Hepatocyte (in vitro differentiated cells): ENCODE measurements around the gene RYR3.

ENCODE experiments used
- CTCF ChIP-seq: fragments of 200-600 bp; sonication (generic); IDR thresholded peaks from 2 replicates; pipeline ENCODE4 v1.5.1; 2016; ENCODE audit warnings: antibody characterized with exemption, mild to moderate bottlenecking; ENCODE audit not compliant: poor library complexity
- EZH2phosphoT487 ChIP-seq: fragments of 200-600 bp; sonication (generic); IDR thresholded peaks from one replicate; pipeline ENCODE4 v1.6.1; 2018; ENCODE audit warnings: antibody characterized with exemption, mild to moderate bottlenecking, low read depth, moderate library complexity; ENCODE audit not compliant: unreplicated experiment, severe bottlenecking

- TF ChIP-seq CTCF = no peak
- TF ChIP-seq EZH2phosphoT487 = no peak
Measured at GRCh38 chr15:33358306-33358705, 47.5 kb downstream of the RYR3 start.
